HG02763 (cell line): ENCODE data around the gene ATP9A.
"Not testable (repeated sequence)": the region's sequence is repeated elsewhere in the genome, so short reads cannot be mapped to it uniquely, and the experiment has no call there.

Experiments used
- ATAC-seq: cut with Tn5 transposase; IDR thresholded peaks from one replicate; pipeline ENCODE4 v1.9.1; 2021; ENCODE audit warnings: mild to moderate bottlenecking, moderate library complexity; ENCODE audit not compliant: unreplicated experiment

ATP9A gene

GRCh38 chr20:51731731-51732095 lies 36.5 kb downstream of the ATP9A start:
- ATAC-seq: no peak

GRCh38 chr20:51729771-51730170 lies 38.4 kb downstream of the ATP9A start:
- no peak for ATAC-seq

- no peak for ATAC-seq
These were observed 39.5 kb downstream of the ATP9A start for GRCh38 chr20:51728737-51729136.

- no peak for ATAC-seq
These were observed 40.3 kb downstream of the ATP9A start for GRCh38 chr20:51727872-51728271.

- no peak for ATAC-seq
These were observed 42.5 kb downstream of the ATP9A start for GRCh38 chr20:51725584-51726176.

- not testable (repeated sequence) for ATAC-seq
These were observed 45.2 kb downstream of the ATP9A start for GRCh38 chr20:51723026-51723425.

GRCh38 chr20:51722246-51722645 lies 45.9 kb downstream of the ATP9A start:
- ATAC-seq: not testable (repeated sequence)

GRCh38 chr20:51720854-51721253 lies 47.3 kb downstream of the ATP9A start:
- ATAC-seq: no peak

GRCh38 chr20:51720384-51720783 lies 47.8 kb downstream of the ATP9A start:
- ATAC-seq: no peak

- no peak for ATAC-seq
These were observed 52.4 kb downstream of the ATP9A start for GRCh38 chr20:51715856-51716185.

- no peak for ATAC-seq
These were observed 52.9 kb downstream of the ATP9A start for GRCh38 chr20:51715163-51715855.

GRCh38 chr20:51713213-51713598 lies 55.0 kb downstream of the ATP9A start:
- ATAC-seq: no peak

- ATAC-seq: no peak
These were observed 55.5 kb downstream of the ATP9A start for GRCh38 chr20:51712501-51713212.

- no peak for ATAC-seq
These were observed 56.8 kb downstream of the ATP9A start for GRCh38 chr20:51711426-51711825.

- ATAC-seq: no peak
These were observed 57.8 kb downstream of the ATP9A start for GRCh38 chr20:51710361-51710894.

- no peak for ATAC-seq
These were observed 62.8 kb downstream of the ATP9A start for GRCh38 chr20:51705400-51705799.

GRCh38 chr20:51703400-51704287 lies 64.5 kb downstream of the ATP9A start:
- ATAC-seq: no peak

- ATAC-seq: no peak
These were observed 65.6 kb downstream of the ATP9A start for GRCh38 chr20:51702556-51702955.

- ATAC-seq: no peak
These were observed 67.3 kb downstream of the ATP9A start for GRCh38 chr20:51700809-51701285.

- ATAC-seq: no peak
These were observed 69.9 kb downstream of the ATP9A start for GRCh38 chr20:51698252-51698651.
